Thoracic aorta (tissue), 2 donors: ENCODE data around the gene GSG1L. TPM values are rescaled to one million over a fixed set of nuclear protein-coding genes. Genes with fewer than 3 reads are reported as not detected.

Source experiments
- ATAC-seq: fragments of 150-250 bp; one replicate; pipeline ENCODE4 v1.8.0; 2017; ENCODE audit warnings: low read depth; ENCODE audit not compliant: insufficient number of reproducible peaks, low FRiP score
- DNase-seq: peaks from one replicate; pipeline ENCODE4 v3.0.0-alpha.2; 2020; ENCODE audit warnings: low spot score
- H3K27ac ChIP-seq, 2 donors: fragments of 200-600 bp; sonication (generic); 1 replicate in 1 of 2; 2 replicates in 1 of 2; pipeline ENCODE4 v1.5.1; 2016; ENCODE audit warnings: mild to moderate bottlenecking in 2 of 2, moderate library complexity in 2 of 2
- H3K27me3 ChIP-seq: fragments of 200-600 bp; sonication (generic); replicated peaks from 2 replicates; pipeline ENCODE4 v1.6.0; 2016; ENCODE audit warnings: mild to moderate bottlenecking; ENCODE audit not compliant: insufficient read depth
- H3K36me3 ChIP-seq: fragments of 200-600 bp; sonication (generic); one replicate; pipeline ENCODE4 v1.5.1; 2016
- H3K4me1 ChIP-seq, 2 donors: fragments of 200-600 bp; sonication (generic); 1 replicate in 1 of 2; 2 replicates in 1 of 2; pipeline versions ENCODE4 v1.5.1 to v1.6.0; 2016; ENCODE audit warnings: low read depth in 2 of 2, mild to moderate bottlenecking in 1 of 2; ENCODE audit not compliant: control insufficient read depth in 1 of 2
- H3K4me3 ChIP-seq: fragments of 200-600 bp; sonication (generic); 2 replicates; pipeline ENCODE4 v1.5.1; 2016; ENCODE audit warnings: mild to moderate bottlenecking
- H3K9me3 ChIP-seq: fragments of 200-600 bp; sonication (generic); 2 replicates; pipeline ENCODE4 v1.5.1; 2016
- total RNA-seq, 2 donors: library from RNA; depleted of rRNA; stranded (reverse); fragments of >200 nt; gene quantifications; one replicate each; pipeline versions ENCODE4 v1.1.0 to v1.2.3, GENCODE V29; 2016
- TF ChIP-seq, protein P1 (sequence below): fragments of 200-600 bp; sonication (generic); IDR thresholded peaks from one replicate; pipeline ENCODE4 v1.5.1; 2019; ENCODE audit warnings: antibody characterized with exemption

Gene GSG1L
- total RNA-seq, 2 donors from 2014 or later: 5.3 to 5.9 TPM

DNA sequence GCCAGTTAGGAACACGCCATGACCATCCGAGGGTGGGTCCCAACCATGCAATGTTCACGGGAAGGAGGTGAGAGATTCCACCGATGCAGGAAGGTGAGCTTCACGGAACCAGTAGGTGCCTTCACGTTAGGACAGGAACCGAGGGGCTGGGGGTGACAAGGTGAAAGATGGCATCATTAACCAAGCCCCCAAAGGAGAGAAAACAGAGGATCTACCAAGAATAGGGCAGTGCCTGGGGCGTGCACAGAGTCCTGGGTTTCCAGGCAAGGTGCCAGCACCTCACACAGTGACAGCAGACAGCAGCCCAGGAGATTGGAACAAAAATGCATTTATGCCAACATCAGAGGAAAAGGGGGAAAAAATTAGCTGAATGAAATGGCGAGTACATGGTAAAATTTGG, 137.9 kb downstream of the GSG1L start:
- Histone ChIP-seq H3K27ac (no peak overlapping the region), H3K4me1 (no peaks in the 10 kb centered on the region), H3K9me3 (no peaks in the 10 kb centered on the region), H3K4me3 (no peak overlapping the region), H3K27me3 (no peaks in the 10 kb centered on the region), H3K36me3 (no peaks in the 10 kb centered on the region)
- ATAC-seq (no peak), DNase-seq (no peak)
- TF ChIP-seq, protein P1, sequence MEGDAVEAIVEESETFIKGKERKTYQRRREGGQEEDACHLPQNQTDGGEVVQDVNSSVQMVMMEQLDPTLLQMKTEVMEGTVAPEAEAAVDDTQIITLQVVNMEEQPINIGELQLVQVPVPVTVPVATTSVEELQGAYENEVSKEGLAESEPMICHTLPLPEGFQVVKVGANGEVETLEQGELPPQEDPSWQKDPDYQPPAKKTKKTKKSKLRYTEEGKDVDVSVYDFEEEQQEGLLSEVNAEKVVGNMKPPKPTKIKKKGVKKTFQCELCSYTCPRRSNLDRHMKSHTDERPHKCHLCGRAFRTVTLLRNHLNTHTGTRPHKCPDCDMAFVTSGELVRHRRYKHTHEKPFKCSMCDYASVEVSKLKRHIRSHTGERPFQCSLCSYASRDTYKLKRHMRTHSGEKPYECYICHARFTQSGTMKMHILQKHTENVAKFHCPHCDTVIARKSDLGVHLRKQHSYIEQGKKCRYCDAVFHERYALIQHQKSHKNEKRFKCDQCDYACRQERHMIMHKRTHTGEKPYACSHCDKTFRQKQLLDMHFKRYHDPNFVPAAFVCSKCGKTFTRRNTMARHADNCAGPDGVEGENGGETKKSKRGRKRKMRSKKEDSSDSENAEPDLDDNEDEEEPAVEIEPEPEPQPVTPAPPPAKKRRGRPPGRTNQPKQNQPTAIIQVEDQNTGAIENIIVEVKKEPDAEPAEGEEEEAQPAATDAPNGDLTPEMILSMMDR: no peak

GRCh38 chr16:27924411-27925118, 138.9 kb downstream of the GSG1L start:
- no peak overlapping the region for H3K27ac ChIP-seq
- H3K4me1 ChIP-seq: no peaks in the 10 kb centered on the region
- no peaks in the 10 kb centered on the region for H3K9me3 ChIP-seq
- H3K27me3 ChIP-seq: no peaks in the 10 kb centered on the region
- TF ChIP-seq, protein P1: no peak
- ATAC-seq: no peak
- H3K4me3 ChIP-seq: no peak overlapping the region
- no peaks in the 10 kb centered on the region for H3K36me3 ChIP-seq
- DNase-seq: no peak

DNA sequence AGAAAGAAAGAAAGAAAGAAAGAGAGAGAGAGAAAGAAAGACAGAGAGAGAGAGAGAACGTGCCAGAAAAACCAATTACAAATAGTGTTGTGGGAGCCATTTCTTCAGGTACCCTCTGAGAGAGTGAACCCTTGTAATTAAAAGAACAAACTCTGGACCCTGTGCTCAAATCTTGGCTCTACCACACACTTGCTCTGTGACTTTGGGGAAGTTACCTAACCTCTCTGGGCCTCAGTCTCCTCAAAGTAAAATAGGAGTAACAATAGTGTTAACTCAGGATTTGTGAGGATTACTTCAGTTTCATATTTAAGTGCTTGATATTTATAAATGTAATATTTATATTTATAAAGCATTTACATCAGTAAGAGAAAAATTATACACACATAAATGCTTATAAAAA, 139.8 kb downstream of the GSG1L start:
- no peak overlapping the region for H3K4me3 ChIP-seq
- ATAC-seq (no peak), DNase-seq (no peak)
- TF ChIP-seq, protein P1: no peak
- no peaks in the 10 kb centered on the region for H3K27me3 ChIP-seq
- H3K4me1 ChIP-seq: no peaks in the 10 kb centered on the region
- H3K36me3 ChIP-seq: no peaks in the 10 kb centered on the region
- H3K27ac ChIP-seq: no peak overlapping the region
- no peaks in the 10 kb centered on the region for H3K9me3 ChIP-seq

DNA sequence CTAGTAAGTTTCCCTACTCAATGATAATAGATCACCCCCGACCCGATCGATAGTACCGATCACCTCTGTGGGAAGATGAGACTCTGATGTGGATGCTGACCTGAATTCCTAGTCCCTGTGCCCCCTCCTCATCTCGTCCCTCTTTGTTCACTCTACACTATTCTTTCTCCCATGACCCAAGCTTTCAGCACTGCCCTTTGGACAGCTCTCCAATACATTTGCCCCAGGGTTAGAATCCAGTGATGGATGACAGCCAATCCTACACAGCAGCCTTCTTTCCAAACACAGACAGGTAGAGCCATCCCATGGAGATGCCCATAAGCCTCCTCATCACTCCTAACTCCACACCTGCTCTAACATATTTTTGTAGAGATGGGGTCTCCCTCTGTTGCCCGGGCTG, 141.1 kb downstream of the GSG1L start:
- H3K27ac ChIP-seq: no peak overlapping the region
- ATAC-seq (no peak), DNase-seq (no peak)
- no peaks in the 10 kb centered on the region for H3K27me3 ChIP-seq
- TF ChIP-seq, protein P1: no peak
- no peaks in the 10 kb centered on the region for H3K9me3 ChIP-seq
- H3K36me3 ChIP-seq: no peaks in the 10 kb centered on the region
- no peak overlapping the region for H3K4me3 ChIP-seq
- peaks cover 0 to 4% of the 10 kb centered on the region in 2 donors for H3K4me1 ChIP-seq

- Histone ChIP-seq H3K4me3 (no peak overlapping the region), H3K9me3 (no peaks in the 10 kb centered on the region), H3K27me3 (no peaks in the 10 kb centered on the region), H3K36me3 (no peaks in the 10 kb centered on the region), H3K4me1 (peaks cover 0 to 7% of the 10 kb centered on the region in 2 donors), H3K27ac (no peak overlapping the region)
- no peak for DNase-seq
- ATAC-seq: no peak
- TF ChIP-seq, protein P1: no peak
Observed at GRCh38 chr16:27921134-27921533, 142.4 kb downstream of the GSG1L start.
